Effector memory CD8-positive, alpha-beta T cell (primary cell): Measurements from ENCODE around the gene BECN2.

Experiments
- ATAC-seq: fragments of 150-1000 bp; cut with Tn5 transposase; replicated peaks from 2 replicates; pipeline ENCODE4 v1.10.0; 2021; ENCODE audit warnings: mild to moderate bottlenecking, moderate library complexity
- DNase-seq, 3 experiments: peaks; one replicate each; pipeline ENCODE4 v3.0.0; 2021
- H3K27ac Mint-ChIP-seq, 2 donors: one replicate each; pipeline ENCODE4 v1.8.0; 2022; ENCODE audit warnings: mild to moderate bottlenecking in 2 of 2, mixed read lengths in 2 of 2, moderate library complexity in 2 of 2
- H3K27me3 Mint-ChIP-seq, 2 donors: one replicate each; pipeline ENCODE4 v1.8.0; 2022; ENCODE audit warnings: mixed read lengths in 2 of 2
- H3K36me3 Mint-ChIP-seq: one replicate; pipeline ENCODE4 v1.8.0; 2022; ENCODE audit warnings: mild to moderate bottlenecking, moderate library complexity, mixed read lengths; ENCODE audit not compliant: insufficient read depth
- H3K4me1 Mint-ChIP-seq, 2 donors: one replicate each; pipeline ENCODE4 v1.8.0; 2022; ENCODE audit warnings: low read depth in 2 of 2, mixed read lengths in 2 of 2
- H3K4me3 Mint-ChIP-seq, 2 donors: one replicate each; pipeline ENCODE4 v1.8.0; 2022; ENCODE audit warnings: mild to moderate bottlenecking in 2 of 2, mixed read lengths in 2 of 2, moderate library complexity in 2 of 2
- H3K9me3 Mint-ChIP-seq, 2 donors: one replicate each; pipeline ENCODE4 v1.8.0; 2022; ENCODE audit warnings: mixed read lengths in 2 of 2
- total RNA-seq, 9 experiments: gene quantifications; one replicate each; lab custom pipeline; 2026; lab: John Stamatoyannopoulos, UW

The BECN2 gene
- total RNA-seq: 0 to 0.03 (median 0) reads per million in 9 experiments

- no peak for ATAC-seq
- H3K9me3 Mint-ChIP-seq: no peaks in the 10 kb centered on the region
- H3K4me1 Mint-ChIP-seq: no peaks in the 10 kb centered on the region
Measured at GRCh38 chr1:241957692-241958494, at the start of gene BECN2. Gene BECN2 (plus strand): TSS chr1:241957767. CDS start chr1:241957767, 0 bp downstream.

GRCh38 chr1:241916196-241916595, 41.4 kb upstream of the BECN2 start:
- no peaks in the 10 kb centered on the region for H3K4me1 Mint-ChIP-seq
- H3K4me3 Mint-ChIP-seq: no peak overlapping the region
- DNase-seq: no peak
- no peak for ATAC-seq
- H3K9me3 Mint-ChIP-seq: peaks cover 0 to 3% of the 10 kb centered on the region in 2 donors
- no peaks in the 10 kb centered on the region for H3K36me3 Mint-ChIP-seq
- no peaks in the 10 kb centered on the region for H3K27me3 Mint-ChIP-seq
- no peak overlapping the region for H3K27ac Mint-ChIP-seq

More at GRCh38 chr1:241957692-241958494, at the start of gene BECN2:
- DNase-seq: no peak
- Mint-ChIP-seq H3K4me3 (no peak within 1 kb of the TSS), H3K36me3 (peaks cover 3% of the 10 kb centered on the region), H3K27me3 (peaks cover 0 to 29% of the 10 kb centered on the region in 2 donors), H3K27ac (no peak within 1 kb of the TSS)

- peaks cover 0 to 3% of the 10 kb centered on the region in 2 donors for H3K9me3 Mint-ChIP-seq
- no peaks in the 10 kb centered on the region for H3K36me3 Mint-ChIP-seq
- ATAC-seq (no peak), DNase-seq (no peak)
- H3K4me3 Mint-ChIP-seq: no peak overlapping the region
- no peak overlapping the region for H3K27ac Mint-ChIP-seq
- H3K4me1 Mint-ChIP-seq: no peaks in the 10 kb centered on the region
- no peaks in the 10 kb centered on the region for H3K27me3 Mint-ChIP-seq
Measured at GRCh38 chr1:241917487-241917886, 40.1 kb upstream of the BECN2 start.

- peaks cover 0 to 3% of the 10 kb centered on the region in 2 donors for H3K9me3 Mint-ChIP-seq
- no peak for ATAC-seq
Measured at GRCh38 chr1:241918879-241919278, 38.7 kb upstream of the BECN2 start.

GRCh38 chr1:241924080-241924808, 33.3 kb upstream of the BECN2 start:
- H3K4me3 Mint-ChIP-seq: no peak overlapping the region
- H3K27me3 Mint-ChIP-seq: peaks cover 0 to 10% of the 10 kb centered on the region in 2 donors
- no peaks in the 10 kb centered on the region for H3K9me3 Mint-ChIP-seq
- no peaks in the 10 kb centered on the region for H3K4me1 Mint-ChIP-seq
- DNase-seq (no peak), ATAC-seq (no peak)
- no peak overlapping the region for H3K27ac Mint-ChIP-seq
- H3K36me3 Mint-ChIP-seq: no peaks in the 10 kb centered on the region

More at GRCh38 chr1:241918879-241919278, 38.7 kb upstream of the BECN2 start:
- no peak for DNase-seq
- Mint-ChIP-seq H3K4me3 (no peak overlapping the region), H3K36me3 (no peaks in the 10 kb centered on the region), H3K4me1 (no peaks in the 10 kb centered on the region), H3K27me3 (no peaks in the 10 kb centered on the region), H3K27ac (no peak overlapping the region)

- Mint-ChIP-seq H3K4me1 (no peaks in the 10 kb centered on the region), H3K27ac (no peak overlapping the region), H3K27me3 (peaks cover under 1 to 13% of the 10 kb centered on the region in 2 donors), H3K36me3 (no peaks in the 10 kb centered on the region), H3K4me3 (no peak overlapping the region), H3K9me3 (no peaks in the 10 kb centered on the region)
- ATAC-seq (no peak), DNase-seq (no peak)
Measured at GRCh38 chr1:241926141-241926540, 31.4 kb upstream of the BECN2 start.

- no peak overlapping the region for H3K4me3 Mint-ChIP-seq
- no peaks in the 10 kb centered on the region for H3K36me3 Mint-ChIP-seq
Measured at GRCh38 chr1:241927321-241927720, 30.2 kb upstream of the BECN2 start.

GRCh38 chr1:241932845-241933244, 24.7 kb upstream of the BECN2 start:
- H3K27ac Mint-ChIP-seq: no peak overlapping the region
- DNase-seq: no peak
- H3K36me3 Mint-ChIP-seq: no peaks in the 10 kb centered on the region

More at GRCh38 chr1:241927321-241927720, 30.2 kb upstream of the BECN2 start:
- ATAC-seq (no peak), DNase-seq (no peak)
- H3K4me1 Mint-ChIP-seq: no peaks in the 10 kb centered on the region
- peaks cover 8 to 23% of the 10 kb centered on the region in 2 donors for H3K27me3 Mint-ChIP-seq
- H3K9me3 Mint-ChIP-seq: no peaks in the 10 kb centered on the region
- H3K27ac Mint-ChIP-seq: no peak overlapping the region

GRCh38 chr1:241934201-241934848, 23.2 kb upstream of the BECN2 start:
- H3K4me1 Mint-ChIP-seq: no peaks in the 10 kb centered on the region
- H3K4me3 Mint-ChIP-seq: no peak overlapping the region
- DNase-seq: no peak
- H3K36me3 Mint-ChIP-seq: no peaks in the 10 kb centered on the region
- ATAC-seq: no peak
- peaks cover 8 to 36% of the 10 kb centered on the region in 2 donors for H3K27me3 Mint-ChIP-seq
- H3K27ac Mint-ChIP-seq: no peak overlapping the region
- H3K9me3 Mint-ChIP-seq: peaks cover 0 to 7% of the 10 kb centered on the region in 2 donors

More at GRCh38 chr1:241932845-241933244, 24.7 kb upstream of the BECN2 start:
- no peak for ATAC-seq
- H3K4me1 Mint-ChIP-seq: no peaks in the 10 kb centered on the region
- H3K4me3 Mint-ChIP-seq: no peak overlapping the region
- H3K9me3 Mint-ChIP-seq: no peaks in the 10 kb centered on the region
- peaks cover 8 to 41% of the 10 kb centered on the region in 2 donors for H3K27me3 Mint-ChIP-seq

GRCh38 chr1:241934866-241935265, 22.7 kb upstream of the BECN2 start:
- no peak for ATAC-seq
- Mint-ChIP-seq H3K27ac (no peak overlapping the region), H3K4me3 (no peak overlapping the region), H3K4me1 (no peaks in the 10 kb centered on the region), H3K9me3 (peaks cover 0 to 7% of the 10 kb centered on the region in 2 donors), H3K36me3 (no peaks in the 10 kb centered on the region), H3K27me3 (peaks cover 8 to 34% of the 10 kb centered on the region in 2 donors)
- DNase-seq: no peak

GRCh38 chr1:241939798-241940197, 17.8 kb upstream of the BECN2 start:
- Mint-ChIP-seq H3K27me3 (peaks cover 0 to 2% of the 10 kb centered on the region in 2 donors), H3K4me3 (no peak overlapping the region), H3K36me3 (no peaks in the 10 kb centered on the region), H3K27ac (no peak overlapping the region), H3K9me3 (peaks cover 0 to 7% of the 10 kb centered on the region in 2 donors), H3K4me1 (no peaks in the 10 kb centered on the region)
- ATAC-seq: no peak
- DNase-seq: no peak

GRCh38 chr1:241942738-241943137, 14.8 kb upstream of the BECN2 start:
- ATAC-seq (no peak), DNase-seq (no peak)
- Mint-ChIP-seq H3K27me3 (peaks cover 0 to 12% of the 10 kb centered on the region in 2 donors), H3K36me3 (no peaks in the 10 kb centered on the region), H3K27ac (no peak overlapping the region), H3K4me1 (no peaks in the 10 kb centered on the region), H3K4me3 (no peak overlapping the region), H3K9me3 (peaks cover 0 to 7% of the 10 kb centered on the region in 2 donors)

- ATAC-seq: no peak
- Mint-ChIP-seq H3K27ac (peak overlapping the region in 1 of 2 donors; percentile 26), H3K4me1 (no peaks in the 10 kb centered on the region), H3K4me3 (peak overlapping the region in 1 of 2 donors; percentile 9), H3K9me3 (no peaks in the 10 kb centered on the region), H3K36me3 (no peaks in the 10 kb centered on the region), H3K27me3 (peaks cover 0 to 16% of the 10 kb centered on the region in 2 donors)
- DNase-seq: no peak
Measured at GRCh38 chr1:241944300-241944699, 13.3 kb upstream of the BECN2 start.
